ENCODE data around the gene SZT2.

The SZT2 gene

DNA sequence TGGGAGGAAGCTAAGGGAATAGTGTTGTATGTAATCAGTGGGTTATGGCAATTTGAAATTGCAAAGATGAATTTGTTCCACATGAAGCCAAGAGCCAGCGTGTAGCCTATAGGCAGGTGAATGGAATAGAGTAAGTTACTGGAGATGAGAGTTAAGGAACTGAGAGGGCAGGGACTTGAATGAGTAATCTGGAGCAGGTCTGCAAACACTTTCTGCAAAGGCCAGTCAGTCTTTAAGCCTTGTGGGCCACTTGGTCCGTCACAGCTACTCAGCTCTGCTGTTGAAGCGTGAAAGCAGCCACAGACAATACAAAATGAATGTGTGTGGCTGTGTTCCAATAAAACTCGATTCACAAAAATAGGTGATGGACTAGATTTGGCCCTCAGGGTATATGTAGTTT lies 29.2 kb downstream of the SZT2 start:
- no peaks in the 10 kb centered on the region for H3K4me1 ChIP-seq (ENCODE audit: low read length)
- no peak overlapping the region for H2AFZ ChIP-seq (ENCODE audit: low read depth, low read length)
- H3K27me3 ChIP-seq (ENCODE audit: low read depth, low read length) = no peaks in the 10 kb centered on the region
- TF ChIP-seq, protein P1, sequence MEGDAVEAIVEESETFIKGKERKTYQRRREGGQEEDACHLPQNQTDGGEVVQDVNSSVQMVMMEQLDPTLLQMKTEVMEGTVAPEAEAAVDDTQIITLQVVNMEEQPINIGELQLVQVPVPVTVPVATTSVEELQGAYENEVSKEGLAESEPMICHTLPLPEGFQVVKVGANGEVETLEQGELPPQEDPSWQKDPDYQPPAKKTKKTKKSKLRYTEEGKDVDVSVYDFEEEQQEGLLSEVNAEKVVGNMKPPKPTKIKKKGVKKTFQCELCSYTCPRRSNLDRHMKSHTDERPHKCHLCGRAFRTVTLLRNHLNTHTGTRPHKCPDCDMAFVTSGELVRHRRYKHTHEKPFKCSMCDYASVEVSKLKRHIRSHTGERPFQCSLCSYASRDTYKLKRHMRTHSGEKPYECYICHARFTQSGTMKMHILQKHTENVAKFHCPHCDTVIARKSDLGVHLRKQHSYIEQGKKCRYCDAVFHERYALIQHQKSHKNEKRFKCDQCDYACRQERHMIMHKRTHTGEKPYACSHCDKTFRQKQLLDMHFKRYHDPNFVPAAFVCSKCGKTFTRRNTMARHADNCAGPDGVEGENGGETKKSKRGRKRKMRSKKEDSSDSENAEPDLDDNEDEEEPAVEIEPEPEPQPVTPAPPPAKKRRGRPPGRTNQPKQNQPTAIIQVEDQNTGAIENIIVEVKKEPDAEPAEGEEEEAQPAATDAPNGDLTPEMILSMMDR (IDR thresholded peaks at IDR 0.05; ENCODE audit: low read depth, low read length) = no peak
- no peak for TF ChIP-seq EZH2phosphoT487 (IDR thresholded peaks at IDR 0.05; ENCODE audit: low read depth)
- no peaks in the 10 kb centered on the region for H3K9me3 ChIP-seq (ENCODE audit: insufficient read depth, low read length)
- H3K9ac ChIP-seq (ENCODE audit: low read length) = no peak overlapping the region
- no peak overlapping the region for H3K4me2 ChIP-seq (ENCODE audit: low read length)
- H3K4me3 ChIP-seq (ENCODE audit: low read length) = no peak overlapping the region
- H4K20me1 ChIP-seq (ENCODE audit: insufficient read depth, low read length) = no peaks in the 10 kb centered on the region
- H3K27ac ChIP-seq (ENCODE audit: low read length) = no peak overlapping the region
- no peaks in the 10 kb centered on the region for H3K79me2 ChIP-seq (ENCODE audit: low read length)
- H3K36me3 ChIP-seq (replicated peaks; ENCODE audit: low read depth, low read length) = peaks cover 3% of the 10 kb centered on the region

DNA sequence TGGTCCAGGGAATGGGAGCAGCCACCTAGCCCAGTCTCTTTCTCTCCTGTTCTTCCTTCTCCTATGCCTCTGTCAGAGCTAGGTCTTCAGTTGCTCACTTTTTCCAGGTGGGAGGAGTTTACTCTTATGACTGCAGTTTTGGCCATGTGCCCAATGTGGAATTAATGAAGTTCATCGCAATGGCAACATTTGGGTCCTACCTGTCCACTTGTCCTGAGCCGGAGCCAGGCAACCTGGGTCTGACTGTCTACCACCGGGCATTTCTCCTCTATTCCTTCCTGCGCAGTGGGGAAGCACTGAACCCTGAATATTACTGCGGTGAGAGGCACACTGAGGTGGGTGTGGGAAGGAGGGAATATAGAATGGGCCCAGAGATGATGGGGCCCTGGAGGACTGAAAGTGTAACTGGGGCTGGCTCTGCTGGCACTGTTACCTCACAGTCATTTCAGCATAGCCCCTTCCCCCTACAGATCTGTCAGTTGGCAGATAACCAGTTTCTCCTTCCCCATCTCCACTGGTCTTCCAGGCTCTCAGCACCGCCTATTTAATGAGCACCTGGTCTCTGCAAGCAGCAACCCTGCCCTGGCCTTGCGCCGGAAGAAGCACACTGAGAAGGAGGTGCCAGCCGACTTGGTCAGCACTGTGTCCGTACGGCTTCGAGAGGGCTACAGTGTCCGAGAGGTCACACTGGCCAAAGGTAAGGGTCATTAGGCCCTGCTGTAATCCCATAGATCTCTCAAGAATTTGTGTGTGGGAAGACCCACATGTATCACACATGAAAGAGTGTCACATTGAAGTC lies 30.1 kb downstream of the SZT2 start:
- no peaks in the 10 kb centered on the region for H4K20me1 ChIP-seq (ENCODE audit: insufficient read depth, low read length)
- TF ChIP-seq, protein P1 (IDR thresholded peaks at IDR 0.05; ENCODE audit: low read depth, low read length) = no peak
- TF ChIP-seq EZH2phosphoT487 (IDR thresholded peaks at IDR 0.05; ENCODE audit: low read depth) = no peak
- no peaks in the 10 kb centered on the region for H3K4me1 ChIP-seq (ENCODE audit: low read length)
- H3K9ac ChIP-seq (ENCODE audit: low read length) = no peak overlapping the region
- no peak overlapping the region for H2AFZ ChIP-seq (ENCODE audit: low read depth, low read length)
- no peak overlapping the region for H3K4me2 ChIP-seq (ENCODE audit: low read length)
- no peaks in the 10 kb centered on the region for H3K9me3 ChIP-seq (ENCODE audit: insufficient read depth, low read length)
- no peak overlapping the region for H3K4me3 ChIP-seq (ENCODE audit: low read length)
- H3K79me2 ChIP-seq (ENCODE audit: low read length) = no peaks in the 10 kb centered on the region
- no peak overlapping the region for H3K27ac ChIP-seq (ENCODE audit: low read length)
- peaks cover 3% of the 10 kb centered on the region for H3K36me3 ChIP-seq (replicated peaks; ENCODE audit: low read depth, low read length)
- no peaks in the 10 kb centered on the region for H3K27me3 ChIP-seq (ENCODE audit: low read depth, low read length)

DNA sequence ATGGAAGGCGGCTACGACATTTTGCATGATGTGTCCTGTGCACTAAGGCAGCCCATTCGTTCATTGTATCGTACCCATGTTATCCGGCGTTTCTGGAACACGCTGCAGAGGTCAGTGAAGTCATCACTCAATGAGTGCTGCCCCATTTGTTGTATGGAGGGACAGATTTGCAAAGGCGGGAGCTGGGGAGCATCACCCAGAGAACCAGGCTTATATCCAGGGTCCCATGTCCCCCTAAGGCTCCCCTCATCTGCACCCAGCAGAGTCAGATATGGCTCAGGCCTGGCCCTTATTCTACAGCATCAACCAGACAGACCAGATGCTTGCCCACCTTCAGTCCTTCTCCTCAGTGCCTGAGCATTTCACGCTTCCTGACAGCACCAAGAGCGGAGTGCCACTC lies 31.2 kb downstream of the SZT2 start:
- no peak overlapping the region for H3K4me2 ChIP-seq (ENCODE audit: low read length)
- H3K27ac ChIP-seq (ENCODE audit: low read length) = no peak overlapping the region
- H3K4me3 ChIP-seq (ENCODE audit: low read length) = no peak overlapping the region
- H4K20me1 ChIP-seq (ENCODE audit: insufficient read depth, low read length) = no peaks in the 10 kb centered on the region
- H3K79me2 ChIP-seq (ENCODE audit: low read length) = no peaks in the 10 kb centered on the region
- peaks cover 3% of the 10 kb centered on the region for H3K36me3 ChIP-seq (replicated peaks; ENCODE audit: low read depth, low read length)
- TF ChIP-seq, protein P1 (IDR thresholded peaks at IDR 0.05; ENCODE audit: low read depth, low read length) = no peak
- no peak for TF ChIP-seq EZH2phosphoT487 (IDR thresholded peaks at IDR 0.05; ENCODE audit: low read depth)
- no peaks in the 10 kb centered on the region for H3K9me3 ChIP-seq (ENCODE audit: insufficient read depth, low read length)
- H3K27me3 ChIP-seq (ENCODE audit: low read depth, low read length) = no peaks in the 10 kb centered on the region
- H3K9ac ChIP-seq (ENCODE audit: low read length) = no peak overlapping the region
- no peak overlapping the region for H2AFZ ChIP-seq (ENCODE audit: low read depth, low read length)
- no peaks in the 10 kb centered on the region for H3K4me1 ChIP-seq (ENCODE audit: low read length)

DNA sequence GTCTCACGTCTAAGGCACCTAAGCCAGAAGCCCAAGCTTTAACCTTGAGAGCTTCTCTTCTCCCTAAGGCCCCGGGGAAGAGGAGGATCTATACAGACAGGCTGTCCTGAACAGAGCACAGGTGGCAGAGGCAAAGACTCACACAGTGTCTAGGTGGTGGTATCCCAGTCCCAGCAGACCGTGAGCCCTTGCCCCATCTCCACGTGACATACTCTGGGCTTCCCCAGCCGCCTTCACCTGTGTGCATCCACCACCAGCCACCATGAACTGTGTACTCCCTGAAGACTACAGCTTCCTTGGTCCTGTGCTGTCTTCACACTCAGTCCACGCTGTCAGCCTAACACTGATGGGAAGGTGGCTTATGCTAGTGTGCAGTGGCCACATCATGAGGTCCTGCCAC lies 31.7 kb downstream of the SZT2 start:
- H3K4me1 ChIP-seq (ENCODE audit: low read length) = no peaks in the 10 kb centered on the region
- TF ChIP-seq EZH2phosphoT487 (IDR thresholded peaks at IDR 0.05; ENCODE audit: low read depth) = no peak
- TF ChIP-seq, protein P1 (IDR thresholded peaks at IDR 0.05; ENCODE audit: low read depth, low read length) = no peak
- peaks cover 3% of the 10 kb centered on the region for H3K36me3 ChIP-seq (replicated peaks; ENCODE audit: low read depth, low read length)
- H3K9me3 ChIP-seq (ENCODE audit: insufficient read depth, low read length) = no peaks in the 10 kb centered on the region
- no peak overlapping the region for H3K9ac ChIP-seq (ENCODE audit: low read length)
- no peak overlapping the region for H2AFZ ChIP-seq (ENCODE audit: low read depth, low read length)
- H3K4me3 ChIP-seq (ENCODE audit: low read length) = no peak overlapping the region
- no peaks in the 10 kb centered on the region for H3K79me2 ChIP-seq (ENCODE audit: low read length)
- no peaks in the 10 kb centered on the region for H4K20me1 ChIP-seq (ENCODE audit: insufficient read depth, low read length)
- H3K27ac ChIP-seq (ENCODE audit: low read length) = no peak overlapping the region
- no peaks in the 10 kb centered on the region for H3K27me3 ChIP-seq (ENCODE audit: low read depth, low read length)
- no peak overlapping the region for H3K4me2 ChIP-seq (ENCODE audit: low read length)

All from OCI-LY3 (cell line).